ENCODE data around the gene RASSF1.

DNA sequence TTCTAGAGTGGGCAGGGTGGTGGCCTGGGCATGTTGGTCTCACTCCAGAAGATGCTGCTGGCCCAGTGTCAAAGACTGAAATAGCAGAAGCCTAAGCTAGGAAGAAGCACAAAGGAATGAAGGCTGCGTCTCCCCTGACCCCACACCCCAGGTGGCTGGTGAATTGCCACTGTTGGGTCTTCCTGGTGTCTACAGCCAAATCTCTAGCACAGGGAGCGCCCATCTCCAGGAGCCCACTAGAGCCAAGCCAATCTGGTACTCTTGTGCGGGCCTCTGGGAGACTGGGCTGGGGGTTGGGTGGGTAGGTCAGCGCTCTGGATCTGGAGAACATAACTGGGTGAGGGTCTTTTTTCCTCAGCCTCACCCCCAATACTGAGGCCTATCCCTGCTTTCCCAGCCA lies 13.5 kb downstream of the RASSF1 start:
- TF ChIP-seq, protein P1, sequence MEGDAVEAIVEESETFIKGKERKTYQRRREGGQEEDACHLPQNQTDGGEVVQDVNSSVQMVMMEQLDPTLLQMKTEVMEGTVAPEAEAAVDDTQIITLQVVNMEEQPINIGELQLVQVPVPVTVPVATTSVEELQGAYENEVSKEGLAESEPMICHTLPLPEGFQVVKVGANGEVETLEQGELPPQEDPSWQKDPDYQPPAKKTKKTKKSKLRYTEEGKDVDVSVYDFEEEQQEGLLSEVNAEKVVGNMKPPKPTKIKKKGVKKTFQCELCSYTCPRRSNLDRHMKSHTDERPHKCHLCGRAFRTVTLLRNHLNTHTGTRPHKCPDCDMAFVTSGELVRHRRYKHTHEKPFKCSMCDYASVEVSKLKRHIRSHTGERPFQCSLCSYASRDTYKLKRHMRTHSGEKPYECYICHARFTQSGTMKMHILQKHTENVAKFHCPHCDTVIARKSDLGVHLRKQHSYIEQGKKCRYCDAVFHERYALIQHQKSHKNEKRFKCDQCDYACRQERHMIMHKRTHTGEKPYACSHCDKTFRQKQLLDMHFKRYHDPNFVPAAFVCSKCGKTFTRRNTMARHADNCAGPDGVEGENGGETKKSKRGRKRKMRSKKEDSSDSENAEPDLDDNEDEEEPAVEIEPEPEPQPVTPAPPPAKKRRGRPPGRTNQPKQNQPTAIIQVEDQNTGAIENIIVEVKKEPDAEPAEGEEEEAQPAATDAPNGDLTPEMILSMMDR (conservative IDR thresholded peaks at IDR 0.05; ENCODE audit: low read length), result no peak
- no peak for TF ChIP-seq EZH2phosphoT487 (IDR thresholded peaks at IDR 0.05; ENCODE audit: borderline replicate concordance)

Measured in Loucy (cell line).